Measurements from ENCODE around the gene MYL7. TPM values are rescaled to one million over a fixed set of nuclear protein-coding genes. Genes with fewer than 3 reads are reported as not detected.

Gene MYL7
- polyA plus RNA-seq, 1 of the 3 experiments (the other 2 are of a cell fraction), result not detected

GRCh38 chr7:44104860-44105771, 36.0 kb downstream of the MYL7 start:
- 0 out of 2 replicates have a peak, but pooled peaks have one; percentile 18 for TF ChIP-seq PBX3 (IDR thresholded peaks at IDR 0.05)
- TF ChIP-seq NFIC (IDR thresholded peaks at IDR 0.05; ENCODE audit: borderline replicate concordance), result no peak
- TF ChIP-seq FOSL2 (IDR thresholded peaks at IDR 0.05; ENCODE audit: borderline replicate concordance, low read depth), result peak; percentile 18; the same call in 1 of the 2 replicates
- no peak for TF ChIP-seq RXRA (IDR thresholded peaks at IDR 0.05; ENCODE audit: borderline replicate concordance, low read depth)
- no peak for TF ChIP-seq FOXM1 (IDR thresholded peaks at IDR 0.05; ENCODE audit: low read depth)
- TF ChIP-seq MAX (IDR thresholded peaks at IDR 0.05; ENCODE audit: low read depth), result peak; percentile 37; the same call in 1 of the 2 replicates

GRCh38 chr7:44103923-44104859, 36.9 kb downstream of the MYL7 start, which contains the start of gene AEBP1:
Gene AEBP1 (plus strand): TSS chr7:44104345. CDS start chr7:44104666, 321 bp downstream.
- Histone ChIP-seq H3K27ac (ENCODE audit: low read depth in 2 of 2, low read length in 1 of 2) (peak within 1 kb of the TSS; percentile 45 to 93), H3K4me3 (ENCODE audit: low read depth in 2 of 2, low read length in 1 of 2) (peak within 1 kb of the TSS; percentile 51 to 66), H3K79me2 (ENCODE audit: insufficient read depth) (peaks cover 41% of the 10 kb centered on the region), H3F3A (replicated peaks; ENCODE audit: insufficient read depth) (peaks cover 36% of the 10 kb centered on the region), H3K4me1 (ENCODE audit: control insufficient read depth in 1 of 2, insufficient read depth in 2 of 2, low read depth in 1 of 2, low read length in 1 of 2) (peaks cover 27 to 42% of the 10 kb centered on the region in 2 experiments; a peak in 2 of 4 replicates), H3K9me2 (no peaks in the 10 kb centered on the region), H3K27me3 (ENCODE audit: insufficient read depth) (no peaks in the 10 kb centered on the region), H3K36me3 (replicated peaks in 1 of 2; ENCODE audit: control insufficient read depth in 1 of 2, insufficient read depth in 2 of 2, low read length in 1 of 2) (peaks cover 5 to 29% of the 10 kb centered on the region in 2 experiments), H2AFZ (ENCODE audit: low read depth) (peak within 1 kb of the TSS; percentile 68; the same call in 1 of the 2 replicates), H3K9me3 (no peaks in the 10 kb centered on the region), H3K4me2 (peak within 1 kb of the TSS; percentile 76), H3K9ac (peak within 1 kb of the TSS; percentile 80), H4K20me1 (ENCODE audit: insufficient read depth) (no peaks in the 10 kb centered on the region)
- CTCF ChIA-PET, result interaction anchor here (0.7 to 2.8 kb wide), 7 partner anchors 11 to 386 kb away, joined by 3 to 12 read pairs (median 3); partner anchors contain the start of gene NUDCD3
- peak; percentile 96 for DNase-seq
- TF ChIP-seq GATA2 (CRISPR knock-in tag; IDR thresholded peaks at IDR 0.05), result no peak
- TF ChIP-seq GABPA (IDR thresholded peaks at IDR 0.05; ENCODE audit: low read depth), result no peak
- no peak for TF ChIP-seq RFX5 (IDR thresholded peaks at IDR 0.05; ENCODE audit: low read length)
- TF ChIP-seq IRF3 (IDR thresholded peaks at IDR 0.05; ENCODE audit: low read depth, low read length), result no peak
- TF ChIP-seq RXRA (IDR thresholded peaks at IDR 0.05; ENCODE audit: borderline replicate concordance, low read depth), result no peak
- TF ChIP-seq MXI1 (IDR thresholded peaks at IDR 0.05; ENCODE audit: low read depth, low read length), result 0 out of 2 replicates have a peak, but pooled peaks have one; percentile 22
- TF ChIP-seq NFIC (IDR thresholded peaks at IDR 0.05; ENCODE audit: borderline replicate concordance), result peak; percentile 26; the same call in 1 of the 2 replicates
- TF ChIP-seq FOXJ3 (CRISPR knock-in tag; IDR thresholded peaks at IDR 0.05), result no peak
- 0 out of 2 replicates have a peak, but pooled peaks have one; percentile 18 for TF ChIP-seq CTCF (IDR thresholded peaks at IDR 0.05)
- peak; percentile 15; the same call in 1 of the 2 replicates for TF ChIP-seq RAD21 (IDR thresholded peaks at IDR 0.05; ENCODE audit: low read length)
- TF ChIP-seq TAF1 (IDR thresholded peaks at IDR 0.05; ENCODE audit: borderline replicate concordance, low read depth, low read length), result no peak
- no peak for TF ChIP-seq ELF1 (IDR thresholded peaks at IDR 0.05)
- peak; percentile 47; the same call in 1 of the 2 replicates for TF ChIP-seq MAX (IDR thresholded peaks at IDR 0.05; ENCODE audit: low read depth)
- no peak for TF ChIP-seq SIN3A (IDR thresholded peaks at IDR 0.05; ENCODE audit: borderline replicate concordance, low read depth, low read length)
- POLR2A ChIA-PET, result interaction anchor here (1.3 to 2.2 kb wide), 3 partner anchors 12 to 31 kb away, joined by 4 to 9 read pairs (median 5); partner anchors contain the start of gene POLD2
- 14% methylated on average over 68 of the region's 87 CpGs for WGBS (ENCODE audit: low lambda C conversion rate)

More at GRCh38 chr7:44104860-44105771, 36.0 kb downstream of the MYL7 start:
- Histone ChIP-seq H3K27ac (ENCODE audit: low read depth in 2 of 2, low read length in 1 of 2) (peak overlapping the region; percentile 43 to 67), H3K4me2 (peak overlapping the region; percentile 76), H3K4me3 (ENCODE audit: low read depth in 2 of 2, low read length in 1 of 2) (peak overlapping the region; percentile 51 to 66), H3K9me2 (no peaks in the 10 kb centered on the region), H3K79me2 (ENCODE audit: insufficient read depth) (peaks cover 41% of the 10 kb centered on the region), H3F3A (replicated peaks; ENCODE audit: insufficient read depth) (peaks cover 36% of the 10 kb centered on the region), H3K36me3 (replicated peaks in 1 of 2; ENCODE audit: control insufficient read depth in 1 of 2, insufficient read depth in 2 of 2, low read length in 1 of 2) (peaks cover 8 to 38% of the 10 kb centered on the region in 2 experiments), H2AFZ (ENCODE audit: low read depth) (peak overlapping the region; percentile 68; the same call in 1 of the 2 replicates), H3K4me1 (ENCODE audit: control insufficient read depth in 1 of 2, insufficient read depth in 2 of 2, low read depth in 1 of 2, low read length in 1 of 2) (peaks cover 29 to 36% of the 10 kb centered on the region in 2 experiments; a peak in 2 of 4 replicates), H3K27me3 (ENCODE audit: insufficient read depth) (no peaks in the 10 kb centered on the region), H3K9ac (peak overlapping the region; percentile 80), H4K20me1 (ENCODE audit: insufficient read depth) (no peaks in the 10 kb centered on the region), H3K9me3 (no peaks in the 10 kb centered on the region)
- CTCF ChIA-PET, result interaction anchor here (0.7 to 2.8 kb wide), 7 partner anchors 10 to 91 kb away, joined by 3 to 12 read pairs (median 3); partner anchors contain the start of gene POLD2
- 49% methylated on average over 17 of the region's 28 CpGs for WGBS (ENCODE audit: low lambda C conversion rate)
- POLR2A ChIA-PET, result interaction anchor here (1.2 to 2.2 kb wide), 4 partner anchors 11 to 39 kb away, joined by 4 to 9 read pairs (median 4); partner anchors contain the start of genes PGAM2 and POLD2
- DNase-seq, result peak; percentile 80
